Measurements from ENCODE around the gene FKBP2. TPM values are rescaled to one million over a fixed set of nuclear protein-coding genes. Genes with fewer than 3 reads are reported as not detected.

FKBP2 gene
- polyA plus RNA-seq, 3 donors from 2014 or later = 110 to 142 (median 130) TPM

Other genes with a start within 250 kb of the FKBP2 start
- gene FLRT1, start 205.2 kb upstream of the FKBP2 start, polyA plus RNA-seq = not detected
- 1 to 10 TPM; 4.8 to 7.1 (median 6.5) TPM for gene MACROD1, start 75.0 kb upstream of the FKBP2 start, polyA plus RNA-seq
- 100 to 1,000 TPM in 1 of 3 donors, 10 to 100 TPM in 2; 51.3 to 113 (median 57.3) TPM for gene STIP1, start 54.9 kb upstream of the FKBP2 start, polyA plus RNA-seq
- 100 to 1,000 TPM; 181 to 297 (median 236) TPM for gene FERMT3, start 34.4 kb upstream of the FKBP2 start, polyA plus RNA-seq
- gene TRPT1, start 14.9 kb upstream of the FKBP2 start, polyA plus RNA-seq = 10 to 100 TPM; 42.2 to 51.0 (median 43.8) TPM
- 10 to 100 TPM; 64.9 to 95.4 (median 74.9) TPM for gene NUDT22, start 14.8 kb upstream of the FKBP2 start, polyA plus RNA-seq
- 10 to 100 TPM; 25.2 to 32.6 (median 26.7) TPM for gene DNAJC4, start 10.5 kb upstream of the FKBP2 start, polyA plus RNA-seq
- gene VEGFB, start 6.5 kb upstream of the FKBP2 start, polyA plus RNA-seq = 10 to 100 TPM in 1 of 3 donors, 1 to 10 TPM in 2; 6.7 to 10.3 (median 9.4) TPM
- gene PPP1R14B, start 5.8 kb downstream of the FKBP2 start, polyA plus RNA-seq = 10 to 100 TPM; 16.6 to 34.9 (median 33.3) TPM
- gene PLCB3, start 10.4 kb downstream of the FKBP2 start, polyA plus RNA-seq = under 1 TPM in 2 of 3 donors, not detected in 1; 0.33 to 0.49 TPM
- gene BAD, start 43.6 kb downstream of the FKBP2 start, polyA plus RNA-seq = 10 to 100 TPM; 67.7 to 87.5 (median 77.3) TPM
- gene GPR137, start 44.8 kb downstream of the FKBP2 start, polyA plus RNA-seq = 10 to 100 TPM in 1 of 3 donors, 1 to 10 TPM in 2; 6.9 to 11.6 (median 7.4) TPM
- not detected for gene KCNK4, start 50.2 kb downstream of the FKBP2 start, polyA plus RNA-seq
- not detected for gene CATSPERZ, start 59.3 kb downstream of the FKBP2 start, polyA plus RNA-seq
- gene ESRRA, start 64.4 kb downstream of the FKBP2 start, polyA plus RNA-seq = 10 to 100 TPM in 1 of 3 donors, 1 to 10 TPM in 2; 4.6 to 18.0 (median 8.7) TPM
- 100 to 1,000 TPM; 216 to 464 (median 322) TPM for gene TRMT112, start 76.5 kb downstream of the FKBP2 start, polyA plus RNA-seq
- 100 to 1,000 TPM; 319 to 558 (median 418) TPM for gene PRDX5, start 77.0 kb downstream of the FKBP2 start, polyA plus RNA-seq
- gene CCDC88B, start 99.1 kb downstream of the FKBP2 start, polyA plus RNA-seq = 10 to 100 TPM; 10.3 to 86.7 (median 16.4) TPM
- gene RPS6KA4, start 118.1 kb downstream of the FKBP2 start, polyA plus RNA-seq = 10 to 100 TPM in 1 of 3 donors, 1 to 10 TPM in 2; 5.0 to 16.7 (median 8.5) TPM